ENCODE results near the gene DDX49. TPM values are rescaled to one million over a fixed set of nuclear protein-coding genes. Genes with fewer than 3 reads are reported as not detected.

The DDX49 gene
- total RNA-seq = 10 to 100 TPM; 32.7 to 39.6 (median 38.4) TPM
- polyA plus RNA-seq = 10 to 100 TPM; 35.4 to 51.1 (median 46.1) TPM

GRCh38 chr19:18919086-18919899, at the start of gene DDX49, which contains the start of gene COPE:
Gene DDX49 (plus strand): TSS chr19:18919715. CDS start chr19:18919742, 27 bp downstream.
Gene COPE (minus strand): TSS chr19:18919387. CDS start chr19:18919348, 39 bp downstream.
- H3K4me3 ChIP-seq = peak within 1 kb of the TSS; percentile 80 to 96 (median 86)
- peak within 1 kb of the TSS; percentile 87 to 93 (median 90) for H3K27ac ChIP-seq
- peak; percentile 99 for DNase-seq
- TF ChIP-seq POLR2AphosphoS5 (IDR thresholded peaks at IDR 0.05) (peak; percentile 82 to 94 (median 88)), POLR2A (IDR thresholded peaks at IDR 0.05) (peak; percentile 82 to 92), EP300 (IDR thresholded peaks at IDR 0.05) (peak in 1 of 4 donors; percentile 21), CTCF (IDR thresholded peaks at IDR 0.05) (no peak)
- intact Hi-C loops (cut with DNase I) = loop anchor here (2.0 kb wide), 1 partner anchor 22 kb away; the partner anchor contains the start of gene HOMER3
- H3K9me3 ChIP-seq = no peaks in the 10 kb centered on the region
- H3K4me1 ChIP-seq = peaks cover 0 to 44% (median 26%) of the 10 kb centered on the region in 4 donors
- no peaks in the 10 kb centered on the region for H3K27me3 ChIP-seq
- 0% methylated on average over 72 of the region's 72 CpGs for WGBS, 2 donors
- peaks cover 20 to 48% (median 30%) of the 10 kb centered on the region in 4 donors for H3K36me3 ChIP-seq

GRCh38 chr19:18869781-18870530, 49.6 kb upstream of the DDX49 start:
- Histone ChIP-seq H3K9me3 (no peaks in the 10 kb centered on the region), H3K27me3 (peaks cover 14 to 31% (median 16%) of the 10 kb centered on the region in 3 donors), H3K4me3 (no peak overlapping the region), H3K4me1 (peaks cover 0 to 24% (median 19%) of the 10 kb centered on the region in 4 donors), H3K36me3 (peaks cover 10 to 33% (median 30%) of the 10 kb centered on the region in 4 donors), H3K27ac (no peak overlapping the region)
- intact Hi-C loops (cut with DNase I) = no loop called here
- WGBS, 2 donors = 10 to 40% methylated on average over 62 of the region's 62 CpGs
- no peak for TF ChIP-seq POLR2A (IDR thresholded peaks at IDR 0.05)
- TF ChIP-seq CTCF (IDR thresholded peaks at IDR 0.05) = no peak
- TF ChIP-seq EP300 (IDR thresholded peaks at IDR 0.05) = no peak
- no peak for TF ChIP-seq POLR2AphosphoS5 (IDR thresholded peaks at IDR 0.05)
- no peak for DNase-seq

GRCh38 chr19:18870531-18871172, 48.9 kb upstream of the DDX49 start:
- H3K4me3 ChIP-seq = no peak overlapping the region
- 22 to 49% methylated on average over 25 of the region's 25 CpGs for WGBS, 2 donors
- peaks cover 4 to 26% (median 23%) of the 10 kb centered on the region in 4 donors for H3K36me3 ChIP-seq
- peaks cover 0 to 24% (median 19%) of the 10 kb centered on the region in 4 donors for H3K4me1 ChIP-seq
- no peaks in the 10 kb centered on the region for H3K9me3 ChIP-seq
- H3K27me3 ChIP-seq = peaks cover 14 to 31% (median 16%) of the 10 kb centered on the region in 3 donors
- TF ChIP-seq POLR2A (IDR thresholded peaks at IDR 0.05) = no peak
- intact Hi-C loops (cut with DNase I) = no loop called here
- DNase-seq = no peak
- H3K27ac ChIP-seq = no peak overlapping the region

- Histone ChIP-seq H3K4me1 (peaks cover 0 to 24% (median 19%) of the 10 kb centered on the region in 4 donors), H3K27ac (no peak overlapping the region), H3K27me3 (peaks cover 14 to 31% (median 16%) of the 10 kb centered on the region in 3 donors), H3K9me3 (no peaks in the 10 kb centered on the region), H3K4me3 (no peak overlapping the region), H3K36me3 (peaks cover 0 to 19% (median 16%) of the 10 kb centered on the region in 4 donors)
- 74 to 77% methylated on average over 7 of the region's 7 CpGs for WGBS, 2 donors
- no peak for TF ChIP-seq POLR2AphosphoS5 (IDR thresholded peaks at IDR 0.05)
- no peak for TF ChIP-seq CTCF (IDR thresholded peaks at IDR 0.05)
- TF ChIP-seq EP300 (IDR thresholded peaks at IDR 0.05) = no peak
- TF ChIP-seq POLR2A (IDR thresholded peaks at IDR 0.05) = no peak
- intact Hi-C loops (cut with DNase I) = no loop called here
- DNase-seq = no peak
Observed at GRCh38 chr19:18871543-18871942, 48.0 kb upstream of the DDX49 start.
